Mesenchymal stem cell (in vitro differentiated cells and primary cell): ENCODE results near the gene TMEM30B.

Experiments
- DNase-seq: peaks from one replicate; pipeline ENCODE4 v3.0.0-alpha.2; 2013
- H2AFZ ChIP-seq: one replicate; pipeline ENCODE4 v1.6.1; 2013; ENCODE audit warnings: low read depth, mild to moderate bottlenecking, control low read depth, inconsistent platforms, low read length, moderate library complexity
- H2AK5ac ChIP-seq: 2 replicates; pipeline ENCODE4 v1.6.1; 2013; ENCODE audit warnings: low read length, moderate library complexity, mild to moderate bottlenecking, inconsistent platforms; ENCODE audit not compliant: severe bottlenecking
- H2BK120ac ChIP-seq: one replicate; pipeline ENCODE4 v1.6.1; 2013; ENCODE audit warnings: low read depth, mild to moderate bottlenecking, inconsistent platforms, low read length, moderate library complexity
- H2BK12ac ChIP-seq, 2 experiments: one replicate each; pipeline ENCODE4 v1.6.1; 2013; ENCODE audit warnings: inconsistent platforms in 2 of 2, low read length in 2 of 2, mild to moderate bottlenecking in 2 of 2, moderate library complexity in 2 of 2, control low read depth in 1 of 2
- H2BK15ac ChIP-seq: one replicate; pipeline ENCODE4 v1.6.1; 2013; ENCODE audit warnings: mild to moderate bottlenecking, low read depth, inconsistent platforms; ENCODE audit not compliant: poor library complexity, severe bottlenecking
- H2BK5ac ChIP-seq: 2 replicates; pipeline ENCODE4 v1.6.1; 2013; ENCODE audit warnings: low read depth, mild to moderate bottlenecking, low read length, control low read depth, inconsistent platforms; ENCODE audit not compliant: poor library complexity, severe bottlenecking
- H3K14ac ChIP-seq, 2 experiments: one replicate each; pipeline ENCODE4 v1.6.1; 2013; ENCODE audit warnings: inconsistent platforms in 2 of 2, low read length in 2 of 2, control low read depth in 1 of 2, mild to moderate bottlenecking in 1 of 2, moderate library complexity in 1 of 2
- H3K18ac ChIP-seq, 2 experiments: one replicate each; pipeline ENCODE4 v1.6.1; 2013; ENCODE audit warnings: inconsistent platforms in 2 of 2, low read length in 2 of 2, control low read depth in 1 of 2, low read depth in 1 of 2, mild to moderate bottlenecking in 1 of 2
- H3K23ac ChIP-seq, 2 experiments: one replicate each; pipeline ENCODE4 v1.6.1; 2013; ENCODE audit warnings: inconsistent platforms in 2 of 2, low read length in 2 of 2, mild to moderate bottlenecking in 2 of 2, moderate library complexity in 2 of 2, control low read depth in 1 of 2
- H3K27ac ChIP-seq: 2 replicates; pipeline ENCODE4 v1.5.1; 2013; ENCODE audit warnings: mild to moderate bottlenecking, moderate library complexity, low read length, control low read depth, inconsistent platforms; ENCODE audit not compliant: poor library complexity, severe bottlenecking
- H3K27me3 ChIP-seq, 2 experiments: 2 replicates each; pipeline versions ENCODE4 v1.6.1 to v1.7.0; 2013; ENCODE audit warnings: low read length in 2 of 2, mild to moderate bottlenecking in 2 of 2, moderate library complexity in 2 of 2, control low read depth in 1 of 2, inconsistent platforms in 1 of 2; ENCODE audit not compliant: control insufficient read depth in 1 of 2, insufficient read depth in 1 of 2
- H3K36me3 ChIP-seq, 2 experiments: 2 replicates each; pipeline versions ENCODE4 v1.6.1 to v1.7.0; 2013; ENCODE audit warnings: low read length in 2 of 2, control low read depth in 1 of 2, inconsistent platforms in 1 of 2, low read depth in 1 of 2, mild to moderate bottlenecking in 1 of 2; ENCODE audit not compliant: insufficient read depth in 2 of 2, control insufficient read depth in 1 of 2
- H3K4ac ChIP-seq, 2 experiments: one replicate each; pipeline ENCODE4 v1.6.1; 2013; ENCODE audit warnings: inconsistent platforms in 2 of 2, low read length in 2 of 2, mild to moderate bottlenecking in 2 of 2, moderate library complexity in 2 of 2, control low read depth in 1 of 2, low read depth in 1 of 2
- H3K4me1 ChIP-seq: 2 replicates; pipeline ENCODE4 v1.6.1; 2013; ENCODE audit warnings: low read depth, low read length, control low read depth; ENCODE audit not compliant: control insufficient read depth, insufficient read depth
- H3K4me2 ChIP-seq: 2 replicates; pipeline ENCODE4 v1.6.1; 2013; ENCODE audit warnings: low read length, mild to moderate bottlenecking, inconsistent platforms; ENCODE audit not compliant: poor library complexity, severe bottlenecking
- H3K4me3 ChIP-seq, 2 experiments: 2 replicates each; pipeline versions ENCODE4 v1.5.1 to v1.7.0; 2013; ENCODE audit warnings: low read length in 2 of 2, mild to moderate bottlenecking in 2 of 2, control low read depth in 1 of 2, low read depth in 1 of 2; ENCODE audit not compliant: insufficient read depth in 1 of 2
- H3K79me1 ChIP-seq: replicated peaks from 2 replicates; pipeline ENCODE4 v1.6.1; 2013; ENCODE audit warnings: mild to moderate bottlenecking, control low read depth, low read length, inconsistent platforms; ENCODE audit not compliant: poor library complexity, severe bottlenecking
- H3K9ac ChIP-seq: 2 replicates; pipeline ENCODE4 v1.7.0; 2013; ENCODE audit warnings: mild to moderate bottlenecking, low read length, moderate library complexity
- H3K9me3 ChIP-seq: 2 replicates; pipeline ENCODE4 v1.7.0; 2013; ENCODE audit warnings: mild to moderate bottlenecking, low read length; ENCODE audit not compliant: control insufficient read depth
- H4K8ac ChIP-seq: one replicate; pipeline ENCODE4 v1.6.1; 2013; ENCODE audit warnings: inconsistent platforms, mild to moderate bottlenecking, low read length, moderate library complexity
- H4K91ac ChIP-seq: one replicate; pipeline ENCODE4 v1.6.1; 2013; ENCODE audit warnings: mild to moderate bottlenecking, low read length, inconsistent platforms
- WGBS: methylation state at CpG from one replicate; pipeline ENCODE4 v1.1.7; 2013; ENCODE audit warnings: mixed read lengths; 5-methylcytosine and 5-hydroxymethylcytosine counted together

TMEM30B gene

DNA sequence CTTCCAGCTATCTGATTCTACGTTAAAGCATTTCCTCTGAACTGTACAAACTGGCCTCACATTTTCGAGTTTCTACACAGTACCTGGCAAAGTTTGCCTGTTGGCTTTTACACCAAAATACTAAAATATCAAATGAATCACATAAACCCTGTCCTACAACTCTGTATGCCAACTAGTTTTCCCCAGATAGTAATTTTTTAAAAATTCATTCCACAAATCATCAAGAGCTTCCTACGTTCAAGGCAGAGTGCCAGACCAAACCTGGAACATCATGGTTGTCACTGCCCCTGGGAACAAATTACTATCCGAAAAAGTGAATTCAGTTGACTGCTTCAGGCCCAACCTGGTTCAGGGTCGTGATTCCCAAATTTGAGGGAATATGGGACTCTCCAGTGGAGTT lies 2.1 kb downstream of the TMEM30B start:
- Histone ChIP-seq H3K36me3 (peaks cover 0 to 8% of the 10 kb centered on the region in 2 experiments), H3K4me2 (no peak overlapping the region), H4K8ac (no peak overlapping the region), H2BK12ac (no peak overlapping the region), H3K9me3 (no peaks in the 10 kb centered on the region), H2BK15ac (no peak overlapping the region), H3K27ac (no peak overlapping the region), H3K79me1 (no peaks in the 10 kb centered on the region), H2AFZ (no peak overlapping the region), H3K18ac (no peak overlapping the region), H3K4me1 (peaks cover 11% of the 10 kb centered on the region), H3K4me3 (no peak overlapping the region), H2BK5ac (no peak overlapping the region), H3K27me3 (peaks cover 0 to 22% of the 10 kb centered on the region in 2 experiments), H2BK120ac (no peak overlapping the region), H3K14ac (no peak overlapping the region), H3K23ac (no peak overlapping the region), H4K91ac (no peak overlapping the region), H2AK5ac (no peak overlapping the region), H3K4ac (no peak overlapping the region), H3K9ac (no peak overlapping the region)
- 80% methylated on average over 5 of the region's 5 CpGs for WGBS
- DNase-seq = no peak

DNA sequence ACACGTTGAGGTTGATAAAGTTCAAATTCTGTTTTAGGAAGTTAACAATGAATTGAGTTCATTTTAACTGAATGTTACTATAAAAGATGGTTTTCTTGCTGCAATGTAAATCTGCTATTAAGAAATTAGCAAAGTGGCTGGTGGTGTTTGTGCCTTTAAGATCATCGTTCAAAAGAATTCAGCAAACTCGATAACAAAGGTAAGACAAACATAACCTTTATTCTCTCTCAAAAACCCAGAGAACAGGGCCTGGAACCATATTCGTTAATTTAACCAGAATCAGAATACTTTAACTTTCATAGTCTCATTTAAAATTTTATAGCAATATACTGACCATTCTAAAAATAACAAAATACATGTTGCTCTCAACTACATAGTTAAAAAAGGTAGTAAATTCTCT lies 3.4 kb downstream of the TMEM30B start:
- Histone ChIP-seq H2BK12ac (no peak overlapping the region), H3K4me2 (no peak overlapping the region), H3K36me3 (peaks cover 0 to 8% of the 10 kb centered on the region in 2 experiments), H3K4ac (no peak overlapping the region), H2BK120ac (no peak overlapping the region), H2AFZ (no peak overlapping the region), H3K27me3 (peaks cover 0 to 30% of the 10 kb centered on the region in 2 experiments), H3K4me3 (no peak overlapping the region), H4K91ac (no peak overlapping the region), H3K18ac (no peak overlapping the region), H3K79me1 (no peaks in the 10 kb centered on the region), H3K14ac (no peak overlapping the region), H3K4me1 (peaks cover 11% of the 10 kb centered on the region), H4K8ac (no peak overlapping the region), H2BK5ac (no peak overlapping the region), H3K27ac (no peak overlapping the region), H2BK15ac (no peak overlapping the region), H3K9ac (no peak overlapping the region), H2AK5ac (no peak overlapping the region), H3K9me3 (no peaks in the 10 kb centered on the region), H3K23ac (no peak overlapping the region)
- no peak for DNase-seq
- WGBS = 82% methylated on average over 4 of the region's 4 CpGs

DNA sequence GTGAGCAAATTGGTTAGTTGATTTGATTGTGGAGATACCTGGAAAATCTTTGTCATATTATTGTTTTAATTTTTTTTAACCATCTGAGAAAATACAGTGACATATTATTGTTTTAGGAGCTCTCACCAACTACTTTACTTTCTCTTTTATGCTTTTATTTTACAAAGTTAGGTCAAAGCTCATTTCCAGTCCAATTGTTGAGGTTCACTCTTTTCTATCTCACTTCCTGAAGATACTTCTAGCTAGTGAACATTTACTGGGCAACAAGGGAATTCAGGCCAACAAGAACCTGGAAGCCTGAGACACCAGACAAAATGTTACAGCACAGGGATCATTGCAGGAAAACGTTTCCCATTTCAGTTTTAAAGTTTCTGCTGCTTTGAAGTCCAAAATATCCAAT lies 3.9 kb downstream of the TMEM30B start:
- no peak overlapping the region for H3K23ac ChIP-seq
- no peak overlapping the region for H2BK15ac ChIP-seq
- H3K27ac ChIP-seq = no peak overlapping the region
- peaks cover 0 to 30% of the 10 kb centered on the region in 2 experiments for H3K27me3 ChIP-seq
- no peak overlapping the region for H3K4ac ChIP-seq
- no peak overlapping the region for H2BK12ac ChIP-seq
- no peak overlapping the region for H2BK120ac ChIP-seq
- no peak overlapping the region for H3K14ac ChIP-seq
- no peaks in the 10 kb centered on the region for H3K79me1 ChIP-seq
- H3K9me3 ChIP-seq = no peaks in the 10 kb centered on the region
- H2AK5ac ChIP-seq = no peak overlapping the region
- H4K91ac ChIP-seq = no peak overlapping the region
- H3K4me1 ChIP-seq = peaks cover 11% of the 10 kb centered on the region
- no peak overlapping the region for H2BK5ac ChIP-seq
- H3K4me3 ChIP-seq = no peak overlapping the region
- peaks cover 0 to 8% of the 10 kb centered on the region in 2 experiments for H3K36me3 ChIP-seq
- H3K9ac ChIP-seq = no peak overlapping the region
- H4K8ac ChIP-seq = no peak overlapping the region
- WGBS = no CpG with 5 or more reads among the region's 1 CpG
- DNase-seq = no peak
- H3K18ac ChIP-seq = no peak overlapping the region
- H3K4me2 ChIP-seq = no peak overlapping the region
- no peak overlapping the region for H2AFZ ChIP-seq

DNA sequence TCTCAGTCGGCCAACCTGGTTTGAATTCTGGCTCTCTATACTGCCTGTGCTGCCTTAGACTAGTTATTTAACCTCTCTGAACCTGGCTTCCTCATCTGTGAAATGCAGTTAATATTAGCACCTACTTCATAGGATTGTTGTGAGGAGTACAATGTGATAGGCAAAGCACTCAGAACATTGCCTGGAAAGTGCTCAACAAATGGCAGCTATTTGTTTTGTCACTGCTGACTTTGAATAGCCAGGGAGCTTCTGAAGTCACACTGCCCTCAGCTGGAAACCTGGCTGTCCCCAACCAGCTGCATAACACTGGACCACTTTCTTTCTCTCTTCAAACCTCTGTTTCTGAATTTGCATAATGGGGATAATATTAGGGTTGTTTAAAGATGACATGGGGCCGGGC lies 9.6 kb downstream of the TMEM30B start:
- Histone ChIP-seq H3K4me1 (peaks cover 1% of the 10 kb centered on the region), H3K18ac (no peak overlapping the region), H3K27ac (no peak overlapping the region), H3K79me1 (no peaks in the 10 kb centered on the region), H3K4ac (no peak overlapping the region), H3K23ac (no peak overlapping the region), H2AFZ (no peak overlapping the region), H4K91ac (no peak overlapping the region), H2BK120ac (no peak overlapping the region), H3K4me3 (no peak overlapping the region), H3K4me2 (no peak overlapping the region), H2AK5ac (no peak overlapping the region), H3K14ac (no peak overlapping the region), H2BK15ac (no peak overlapping the region), H3K36me3 (no peaks in the 10 kb centered on the region), H3K9ac (no peak overlapping the region), H3K27me3 (peaks cover 0 to 21% of the 10 kb centered on the region in 2 experiments), H2BK12ac (no peak overlapping the region), H2BK5ac (no peak overlapping the region), H4K8ac (no peak overlapping the region), H3K9me3 (no peaks in the 10 kb centered on the region)
- DNase-seq = no peak
- WGBS = 80% methylated on average over 2 of the region's 2 CpGs
